Hepatocyte (in vitro differentiated cells): ENCODE measurements around the gene WNK2.

ENCODE experiments used
- EZH2 ChIP-seq: fragments of 200-600 bp; sonication (generic); IDR thresholded peaks from 2 replicates; pipeline ENCODE4 v1.6.1; 2016; ENCODE audit warnings: antibody characterized with exemption, mild to moderate bottlenecking, borderline replicate concordance
- TF ChIP-seq, protein P1 (sequence below): fragments of 200-600 bp; sonication (generic); IDR thresholded peaks from 2 replicates; pipeline ENCODE4 v1.5.1; 2016; ENCODE audit warnings: antibody characterized with exemption, mild to moderate bottlenecking; ENCODE audit not compliant: poor library complexity

DNA sequence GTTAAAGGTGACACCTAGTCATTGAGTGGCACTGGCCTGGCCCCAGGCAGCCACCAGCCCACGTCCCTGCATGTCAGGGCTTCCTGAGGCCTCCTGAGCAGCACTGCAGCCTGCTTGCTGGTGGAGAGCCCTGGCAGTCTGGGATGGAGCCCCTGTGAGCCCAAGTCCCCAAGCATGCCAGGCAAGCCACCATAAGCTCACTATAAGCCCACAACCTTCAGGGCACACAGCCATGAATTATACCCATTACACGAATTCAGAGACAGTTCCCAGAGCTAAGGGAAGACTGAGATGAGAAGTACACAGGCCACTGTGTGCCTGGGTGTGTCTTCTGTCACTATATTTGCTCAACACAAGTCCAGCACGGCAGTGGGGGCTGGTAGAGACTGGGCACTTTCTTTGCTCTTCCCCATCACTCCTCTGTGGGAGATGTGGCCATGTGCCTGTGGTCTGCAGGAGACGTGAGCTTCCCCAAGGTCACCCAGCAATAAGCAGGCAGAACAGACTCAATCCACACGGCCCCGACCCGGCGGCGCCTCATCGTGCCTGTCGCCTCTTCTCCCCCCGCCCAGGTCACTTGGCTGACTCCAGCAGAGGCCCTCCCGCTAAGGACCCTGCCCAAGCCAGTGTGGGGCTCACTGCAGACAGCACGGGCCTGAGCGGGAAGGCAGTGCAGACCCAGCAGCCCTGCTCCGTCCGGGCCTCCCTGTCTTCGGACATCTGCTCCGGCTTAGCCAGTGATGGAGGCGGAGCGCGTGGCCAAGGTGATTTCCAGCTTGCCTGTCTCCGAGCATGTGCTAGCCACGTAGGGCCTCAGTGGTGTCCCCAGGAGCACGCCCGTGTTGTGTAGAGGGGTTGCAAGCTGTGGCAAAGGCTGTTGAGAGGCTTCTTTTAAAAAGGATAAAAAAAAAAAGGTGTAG lies 114.8 kb downstream of the WNK2 start:
- TF ChIP-seq, protein P1, sequence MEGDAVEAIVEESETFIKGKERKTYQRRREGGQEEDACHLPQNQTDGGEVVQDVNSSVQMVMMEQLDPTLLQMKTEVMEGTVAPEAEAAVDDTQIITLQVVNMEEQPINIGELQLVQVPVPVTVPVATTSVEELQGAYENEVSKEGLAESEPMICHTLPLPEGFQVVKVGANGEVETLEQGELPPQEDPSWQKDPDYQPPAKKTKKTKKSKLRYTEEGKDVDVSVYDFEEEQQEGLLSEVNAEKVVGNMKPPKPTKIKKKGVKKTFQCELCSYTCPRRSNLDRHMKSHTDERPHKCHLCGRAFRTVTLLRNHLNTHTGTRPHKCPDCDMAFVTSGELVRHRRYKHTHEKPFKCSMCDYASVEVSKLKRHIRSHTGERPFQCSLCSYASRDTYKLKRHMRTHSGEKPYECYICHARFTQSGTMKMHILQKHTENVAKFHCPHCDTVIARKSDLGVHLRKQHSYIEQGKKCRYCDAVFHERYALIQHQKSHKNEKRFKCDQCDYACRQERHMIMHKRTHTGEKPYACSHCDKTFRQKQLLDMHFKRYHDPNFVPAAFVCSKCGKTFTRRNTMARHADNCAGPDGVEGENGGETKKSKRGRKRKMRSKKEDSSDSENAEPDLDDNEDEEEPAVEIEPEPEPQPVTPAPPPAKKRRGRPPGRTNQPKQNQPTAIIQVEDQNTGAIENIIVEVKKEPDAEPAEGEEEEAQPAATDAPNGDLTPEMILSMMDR, result no peak
- TF ChIP-seq EZH2, result no peak
